ENCODE measurements around the gene RHPN2.

The RHPN2 gene

DNA sequence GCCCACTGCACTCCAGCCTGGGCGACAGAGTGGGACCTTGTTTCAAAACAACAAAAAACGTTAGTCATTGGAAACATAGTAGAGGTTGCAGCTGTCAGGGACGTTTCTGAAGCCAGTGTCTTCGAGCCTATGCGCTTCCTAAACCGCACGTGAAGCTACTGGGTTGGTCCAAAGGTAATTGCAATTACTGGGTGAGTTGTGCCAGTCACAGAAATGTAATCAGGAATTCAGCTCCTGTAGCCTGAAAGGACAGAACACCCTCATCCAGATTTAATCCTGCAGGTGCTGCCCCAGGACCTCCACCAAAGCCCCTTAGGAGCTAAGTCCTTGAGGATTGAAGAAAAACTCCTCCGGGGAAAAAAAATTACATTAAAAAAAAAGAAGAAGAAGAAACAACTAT, 2.4 kb upstream of the RHPN2 start:
- no peak overlapping the region for H3K4me3 ChIP-seq (replicated peaks; ENCODE audit: low read depth, low read length)
- no peak for DNase-seq (ENCODE audit: extremely low read depth, low read depth)
- TF ChIP-seq, protein P1, sequence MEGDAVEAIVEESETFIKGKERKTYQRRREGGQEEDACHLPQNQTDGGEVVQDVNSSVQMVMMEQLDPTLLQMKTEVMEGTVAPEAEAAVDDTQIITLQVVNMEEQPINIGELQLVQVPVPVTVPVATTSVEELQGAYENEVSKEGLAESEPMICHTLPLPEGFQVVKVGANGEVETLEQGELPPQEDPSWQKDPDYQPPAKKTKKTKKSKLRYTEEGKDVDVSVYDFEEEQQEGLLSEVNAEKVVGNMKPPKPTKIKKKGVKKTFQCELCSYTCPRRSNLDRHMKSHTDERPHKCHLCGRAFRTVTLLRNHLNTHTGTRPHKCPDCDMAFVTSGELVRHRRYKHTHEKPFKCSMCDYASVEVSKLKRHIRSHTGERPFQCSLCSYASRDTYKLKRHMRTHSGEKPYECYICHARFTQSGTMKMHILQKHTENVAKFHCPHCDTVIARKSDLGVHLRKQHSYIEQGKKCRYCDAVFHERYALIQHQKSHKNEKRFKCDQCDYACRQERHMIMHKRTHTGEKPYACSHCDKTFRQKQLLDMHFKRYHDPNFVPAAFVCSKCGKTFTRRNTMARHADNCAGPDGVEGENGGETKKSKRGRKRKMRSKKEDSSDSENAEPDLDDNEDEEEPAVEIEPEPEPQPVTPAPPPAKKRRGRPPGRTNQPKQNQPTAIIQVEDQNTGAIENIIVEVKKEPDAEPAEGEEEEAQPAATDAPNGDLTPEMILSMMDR (IDR thresholded peaks at IDR 0.05; ENCODE audit: low read depth, low read length, missing control alignments): no peak

DNA sequence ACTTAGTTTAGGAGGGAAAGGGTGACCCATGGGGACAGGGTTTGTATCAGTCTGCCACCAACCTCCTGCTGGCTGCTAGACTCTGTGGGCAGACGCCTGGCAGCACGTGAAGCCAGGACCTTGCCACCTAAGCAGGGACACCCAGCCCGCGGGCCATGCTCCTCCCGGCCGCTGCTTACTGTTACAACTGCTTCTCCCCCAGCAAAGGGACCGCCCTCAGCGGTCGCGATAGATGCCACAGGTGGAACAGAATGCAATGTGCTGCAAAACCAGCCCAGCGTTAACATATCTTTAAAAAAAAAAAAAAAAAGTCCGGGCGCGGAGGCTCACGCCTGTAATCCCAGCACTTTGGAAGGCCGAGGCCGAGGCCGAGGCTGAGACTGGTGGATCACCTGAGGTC, 1.9 kb upstream of the RHPN2 start:
- no peak overlapping the region for H3K4me3 ChIP-seq (replicated peaks; ENCODE audit: low read depth, low read length)
- TF ChIP-seq, protein P1 (IDR thresholded peaks at IDR 0.05; ENCODE audit: low read depth, low read length, missing control alignments): no peak
- no peak for DNase-seq (ENCODE audit: extremely low read depth, low read depth)

DNA sequence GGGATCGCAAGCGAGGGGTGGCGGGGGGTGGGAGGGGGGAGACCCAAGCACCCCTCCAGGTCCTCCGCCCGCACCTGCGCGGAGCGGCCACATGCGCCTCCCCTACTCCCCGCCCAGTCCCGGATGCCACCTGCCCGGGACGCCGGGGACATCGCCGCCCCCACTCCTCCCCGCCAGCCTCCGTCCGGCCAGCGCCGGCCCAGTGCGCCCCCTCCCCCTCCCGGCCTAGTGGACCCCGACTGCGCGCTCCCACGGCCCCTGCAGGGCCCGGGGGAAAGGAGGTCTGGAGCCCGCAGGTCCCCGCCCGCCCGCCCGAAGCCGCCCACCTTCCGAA, 263 bp downstream of the RHPN2 start:
- TF ChIP-seq, protein P1 (IDR thresholded peaks at IDR 0.05; ENCODE audit: low read depth, low read length, missing control alignments): no peak
- peak overlapping the region; percentile 58 for H3K4me3 ChIP-seq (replicated peaks; ENCODE audit: low read depth, low read length)

DNA sequence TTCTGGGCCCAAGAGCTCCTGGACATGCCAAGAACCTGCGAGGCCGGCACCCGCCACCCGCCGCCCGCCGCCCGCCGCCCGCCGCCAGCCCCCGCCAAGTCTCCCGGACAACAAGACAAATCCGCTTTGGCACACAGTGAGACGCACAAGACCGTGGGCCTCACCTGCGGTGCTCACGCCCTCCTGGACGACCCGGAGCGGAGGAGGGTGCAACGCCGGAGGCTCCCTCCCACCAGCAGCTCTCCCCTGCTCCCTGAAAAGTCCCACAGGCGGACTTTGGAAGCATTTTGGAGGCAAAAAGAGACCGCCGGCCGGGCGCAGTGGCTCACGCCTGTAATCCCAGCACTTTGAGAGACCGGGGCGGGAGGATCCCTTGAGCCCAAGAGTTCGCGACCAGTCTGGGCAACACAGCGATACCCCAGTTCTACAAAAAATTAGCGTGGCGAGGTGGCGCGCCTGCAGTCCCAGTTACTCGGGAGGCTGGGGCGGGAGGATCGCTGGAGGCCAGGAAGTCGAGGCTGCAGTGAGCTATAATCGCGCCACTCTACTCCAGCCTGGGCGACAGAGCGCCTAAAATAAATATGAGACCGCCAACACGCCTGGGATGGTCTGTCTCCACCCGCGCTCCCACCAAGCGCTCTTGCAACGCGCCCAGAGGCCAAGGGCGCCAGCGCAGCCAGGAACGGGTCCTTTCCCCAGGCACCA, 783 bp downstream of the RHPN2 start:
- no peak for DNase-seq (ENCODE audit: extremely low read depth, low read depth)
- TF ChIP-seq, protein P1 (IDR thresholded peaks at IDR 0.05; ENCODE audit: low read depth, low read length, missing control alignments): no peak
- H3K4me3 ChIP-seq (replicated peaks; ENCODE audit: low read depth, low read length): peak overlapping the region; percentile 58

More for the DNA sequence above, 263 bp downstream of the RHPN2 start:
- DNase-seq (ENCODE audit: extremely low read depth, low read depth): no peak

DNA sequence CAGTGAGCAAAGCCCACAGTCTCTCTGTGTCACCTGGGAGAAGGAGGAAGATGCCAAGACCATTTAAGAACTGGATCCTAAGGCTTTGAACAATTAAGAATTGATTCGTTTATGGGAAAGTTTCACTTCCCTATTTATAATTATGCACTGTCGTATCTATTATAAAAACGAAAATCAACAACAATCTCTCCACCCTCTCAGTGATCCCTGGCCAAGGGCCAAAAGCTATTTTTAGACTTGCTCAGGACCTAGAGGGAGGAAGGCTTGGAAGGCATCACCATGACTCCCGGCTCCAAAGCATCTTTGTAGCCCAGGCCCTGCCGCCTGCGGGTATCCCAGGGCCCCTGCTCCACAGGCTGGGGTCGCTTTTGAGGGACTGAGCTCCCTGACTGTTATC, 1.3 kb downstream of the RHPN2 start:
- H3K4me3 ChIP-seq (replicated peaks; ENCODE audit: low read depth, low read length): peak overlapping the region; percentile 58
- TF ChIP-seq, protein P1 (IDR thresholded peaks at IDR 0.05; ENCODE audit: low read depth, low read length, missing control alignments): no peak
- DNase-seq (ENCODE audit: extremely low read depth, low read depth): no peak

DNA sequence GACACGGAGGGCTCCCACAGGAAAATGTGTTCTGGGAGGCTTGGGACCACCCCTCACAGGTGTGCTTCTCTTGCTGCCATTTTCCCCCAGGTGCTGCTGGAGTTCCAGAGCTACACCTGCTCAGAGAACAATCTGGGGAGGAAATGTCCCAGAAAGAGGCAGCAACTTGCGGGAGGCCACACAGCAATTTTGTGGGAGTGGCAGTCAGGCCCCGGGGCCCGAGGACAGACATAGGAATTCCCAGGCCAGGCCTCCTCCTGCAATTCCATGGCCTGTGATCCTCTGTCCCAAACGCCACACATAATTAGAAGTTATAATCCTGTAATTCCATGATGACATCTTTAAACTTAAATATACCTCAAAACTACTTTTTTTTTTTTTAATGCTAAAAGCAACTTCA, 1.8 kb downstream of the RHPN2 start:
- no peak overlapping the region for H3K4me3 ChIP-seq (replicated peaks; ENCODE audit: low read depth, low read length)
- TF ChIP-seq, protein P1 (IDR thresholded peaks at IDR 0.05; ENCODE audit: low read depth, low read length, missing control alignments): no peak
- DNase-seq (ENCODE audit: extremely low read depth, low read depth): no peak

DNA sequence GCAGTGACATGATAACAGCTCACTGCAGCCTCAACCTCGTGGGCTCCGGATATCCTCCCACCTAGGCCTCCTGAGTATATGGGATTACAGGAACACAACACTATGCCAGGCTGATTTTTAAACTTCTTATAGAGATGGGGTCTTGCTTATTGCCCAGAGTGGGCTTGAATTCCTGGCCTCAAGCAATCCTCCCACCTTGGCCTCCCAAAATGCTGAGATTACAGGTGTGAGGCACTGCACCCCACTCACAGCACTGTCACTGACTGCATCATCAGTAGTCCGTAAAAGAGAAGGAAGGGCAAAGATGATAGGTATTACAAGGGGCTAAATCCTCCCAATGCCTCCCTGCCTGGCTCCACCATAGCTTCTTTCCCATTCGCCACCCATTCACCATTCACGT, 4.1 kb downstream of the RHPN2 start:
- DNase-seq (ENCODE audit: extremely low read depth, low read depth): no peak
- H3K4me3 ChIP-seq (replicated peaks; ENCODE audit: low read depth, low read length): no peak overlapping the region
- TF ChIP-seq, protein P1 (IDR thresholded peaks at IDR 0.05; ENCODE audit: low read depth, low read length, missing control alignments): no peak

Data from HFF-Myc (cell line).